Brain pericyte (primary cell): ENCODE measurements around the gene CDC42BPG.

Source experiments
- DNase-seq: peaks from one replicate; pipeline ENCODE4 v3.0.0-alpha.2; 2012; ENCODE audit warnings: low read depth, low spot score

Gene CDC42BPG

GRCh38 chr11:64790205-64791095, 54.0 kb downstream of the CDC42BPG start:
- DNase-seq: no peak

- no peak for DNase-seq
Observed at GRCh38 chr11:64789331-64790204, 54.9 kb downstream of the CDC42BPG start.

- no peak for DNase-seq
Observed at GRCh38 chr11:64788321-64789215, 55.9 kb downstream of the CDC42BPG start.

GRCh38 chr11:64787526-64788320, 56.7 kb downstream of the CDC42BPG start:
- DNase-seq: no peak

GRCh38 chr11:64786308-64786707, 58.1 kb downstream of the CDC42BPG start:
- no peak for DNase-seq

GRCh38 chr11:64784813-64785581, 59.5 kb downstream of the CDC42BPG start:
- no peak for DNase-seq

- DNase-seq: peak; percentile 100
Observed at GRCh38 chr11:64778473-64779298, 65.8 kb downstream of the CDC42BPG start, which contains the start of gene SF1. Gene SF1 (minus strand): TSS chr11:64778542. CDS start chr11:64778392, 150 bp downstream.

GRCh38 chr11:64778223-64778472, 66.3 kb downstream of the CDC42BPG start:
- no peak for DNase-seq

GRCh38 chr11:64777449-64778222, 66.8 kb downstream of the CDC42BPG start:
- no peak for DNase-seq

- DNase-seq: no peak
Observed at GRCh38 chr11:64776875-64777274, 67.6 kb downstream of the CDC42BPG start.

GRCh38 chr11:64776425-64776824, 68.0 kb downstream of the CDC42BPG start:
- no peak for DNase-seq

GRCh38 chr11:64774144-64774543, 70.3 kb downstream of the CDC42BPG start:
- DNase-seq: no peak
